Hematopoietic multipotent progenitor cell treated with erythropoietin and hydrocortisone succinate and interleukin-3 and kit ligand, for 17 days (in vitro differentiated cells): Measurements from ENCODE around the gene MT1B.

Experiments used
- DNase-seq: peaks from one replicate; pipeline ENCODE4 v3.0.0-alpha.2; 2015; ENCODE audit warnings: low spot score

The MT1B gene

DNA sequence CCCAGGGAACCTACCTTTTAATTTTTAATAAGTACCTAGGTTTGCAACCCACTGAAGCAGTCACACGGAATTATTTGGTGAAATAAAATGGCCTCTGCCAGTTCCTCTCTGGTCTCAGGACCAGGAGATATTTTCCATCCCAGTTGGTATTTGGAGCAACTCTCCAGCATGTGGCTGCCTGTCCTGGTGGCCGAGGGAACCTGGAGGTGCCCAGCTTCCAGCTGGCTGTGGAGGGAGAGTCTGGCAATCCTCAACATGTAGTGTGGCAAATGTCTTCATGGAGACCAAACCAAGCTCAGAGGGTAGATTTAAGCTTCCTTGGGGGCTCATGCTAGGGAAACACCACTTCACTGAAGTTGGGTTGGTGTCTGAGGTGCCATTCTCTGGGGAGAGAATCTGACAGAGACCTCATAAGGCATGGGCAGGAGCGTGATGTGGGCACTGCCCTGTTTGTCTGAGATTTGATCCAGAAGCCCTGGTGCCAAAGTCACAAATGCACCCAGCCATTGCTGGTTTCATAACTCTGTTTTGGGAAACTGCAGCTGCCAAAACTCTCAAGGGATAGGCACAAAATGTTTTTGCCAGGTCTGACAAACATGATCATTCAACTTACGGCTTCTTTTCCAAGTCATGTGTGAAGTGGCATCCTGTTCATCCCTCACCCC is 33.4 kb downstream of the MT1B start:
- no peak for DNase-seq

- no peak for DNase-seq
Measured at GRCh38 chr16:56686758-56687157, 35.1 kb downstream of the MT1B start.

GRCh38 chr16:56688762-56689161 is 37.1 kb downstream of the MT1B start:
- no peak for DNase-seq

GRCh38 chr16:56689171-56689570 is 37.5 kb downstream of the MT1B start:
- no peak for DNase-seq

DNA sequence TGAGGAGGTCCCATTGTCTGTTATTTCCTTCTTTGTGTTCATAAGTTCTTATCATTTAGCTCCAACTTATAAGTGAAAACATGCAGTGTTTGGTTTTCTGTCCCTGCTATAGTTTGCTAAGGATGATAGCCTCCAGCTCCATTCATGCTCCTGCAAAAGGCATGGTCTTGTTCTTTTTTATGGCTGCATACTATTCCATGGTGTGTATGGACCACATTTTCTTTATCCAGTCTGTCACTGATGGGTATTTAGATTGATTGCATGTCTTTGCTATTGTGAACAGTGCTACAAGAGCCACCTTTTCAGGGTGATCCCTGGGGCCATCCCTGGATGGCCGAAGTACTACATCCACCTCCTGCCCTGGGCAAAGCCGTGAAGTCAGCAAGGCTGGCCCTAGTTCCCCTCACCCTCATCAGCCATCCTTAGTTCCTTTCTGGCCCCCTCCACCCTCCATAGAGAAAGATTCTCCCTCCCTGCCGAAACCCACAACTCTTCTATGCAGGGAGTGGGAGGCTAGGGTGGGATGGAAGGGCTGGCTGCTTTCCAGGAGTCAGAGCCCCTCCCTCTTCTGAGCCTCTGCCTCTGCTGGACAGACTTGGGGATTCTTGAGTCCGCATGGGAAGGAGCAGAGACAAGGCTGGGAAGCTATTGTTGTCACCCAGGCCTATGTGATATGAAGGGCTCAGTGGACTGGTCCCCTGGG is 38.9 kb downstream of the MT1B start:
- no peak for DNase-seq

GRCh38 chr16:56691885-56692284 is 40.2 kb downstream of the MT1B start:
- DNase-seq, result no peak

DNA sequence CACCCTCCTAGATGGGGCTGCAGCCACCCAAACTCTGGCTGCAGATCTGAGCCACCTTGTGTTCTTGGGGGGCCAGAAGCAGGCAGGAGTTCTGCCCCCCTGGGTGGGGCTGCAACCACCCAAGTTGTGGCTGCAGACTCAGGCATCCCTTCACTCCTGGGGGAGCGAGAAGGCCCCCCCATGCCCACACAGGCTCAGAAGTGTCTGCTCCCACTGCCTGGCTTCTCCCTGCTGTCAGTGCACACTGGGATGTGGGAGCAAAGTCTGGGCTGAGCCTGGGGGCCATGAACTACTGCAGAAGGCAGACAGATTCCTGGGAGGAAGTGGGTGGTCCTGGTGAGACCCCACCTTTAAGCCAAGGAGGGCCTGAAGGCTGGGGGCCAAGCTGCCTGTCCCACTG is 43.6 kb downstream of the MT1B start:
- DNase-seq, result no peak

DNA sequence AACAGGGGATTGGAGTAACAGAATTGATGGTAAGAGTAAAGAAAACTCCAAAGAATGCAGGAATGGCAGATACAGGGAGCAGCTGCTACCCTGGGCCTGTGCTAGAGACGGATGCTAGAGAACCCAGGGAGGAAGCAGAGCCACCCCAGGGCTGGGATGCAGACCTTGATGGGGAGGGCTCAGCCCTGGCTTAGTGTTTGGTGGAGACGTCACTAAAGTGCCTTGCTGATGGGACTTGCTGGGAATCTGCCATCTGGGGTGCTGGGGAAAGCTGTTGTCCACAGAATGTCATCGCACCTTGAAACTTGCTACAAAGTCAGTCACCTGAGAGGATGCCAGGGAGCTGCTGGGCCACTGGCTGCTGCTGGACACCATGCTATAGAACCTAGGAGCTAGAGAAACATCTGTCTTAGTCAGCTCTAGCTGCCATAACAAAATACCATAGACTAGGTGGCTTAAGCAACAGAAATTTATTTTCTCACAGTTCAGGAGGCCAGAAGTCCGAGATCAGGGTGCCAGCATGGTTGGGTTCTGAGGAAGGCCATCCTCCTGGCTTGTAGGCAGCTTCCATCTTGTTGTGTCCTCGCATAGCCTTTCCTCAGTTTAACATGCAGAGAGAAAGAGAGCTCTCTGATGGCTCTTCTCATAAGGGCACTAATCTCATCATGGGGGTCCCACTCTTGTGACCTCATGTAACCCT is 45.9 kb downstream of the MT1B start:
- no peak for DNase-seq

- no peak for DNase-seq
Measured at GRCh38 chr16:56700195-56700594, 48.5 kb downstream of the MT1B start.

GRCh38 chr16:56700631-56701030 is 48.9 kb downstream of the MT1B start:
- no peak for DNase-seq

- no peak for DNase-seq
Measured at GRCh38 chr16:56701534-56701933, 49.8 kb downstream of the MT1B start.
